ENCODE data around the gene TMIGD1. TPM values are rescaled to one million over a fixed set of nuclear protein-coding genes. Genes with fewer than 3 reads are reported as not detected.

Gene TMIGD1
- total and polyA plus RNA-seq, 2 of the 13 experiments (the other 11 are each of a cell fraction or from before 2014, with no cell fraction given): not detected

DNA sequence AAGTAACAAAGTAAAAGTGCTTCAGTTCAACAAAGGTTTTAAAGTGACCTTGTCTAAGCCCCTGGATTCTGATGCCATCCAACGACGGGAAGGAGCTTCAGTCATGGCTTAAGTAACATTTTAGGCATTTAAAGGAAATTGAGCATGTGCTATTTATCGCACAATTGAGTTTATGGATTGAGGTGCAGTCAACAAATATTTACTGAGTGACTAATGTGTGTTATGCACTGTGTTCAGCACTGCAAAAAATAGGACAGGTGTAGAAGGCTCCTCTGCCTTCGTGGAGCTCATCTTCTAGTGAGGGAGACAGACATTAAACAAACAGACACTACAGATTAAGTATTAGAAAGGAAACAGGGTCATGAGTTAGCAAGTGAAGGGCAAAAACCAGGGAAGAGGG lies 12.5 kb downstream of the TMIGD1 start:
- H3K9ac ChIP-seq (ENCODE audit: insufficient read depth, low read depth, low read length): no peak overlapping the region
- no peaks in the 10 kb centered on the region for H3K36me3 ChIP-seq (replicated peaks in 1 of 2; ENCODE audit: control insufficient read depth in 1 of 2, insufficient read depth in 2 of 2, low read length in 2 of 2)
- H3K9me3 ChIP-seq (ENCODE audit: low read length): no peaks in the 10 kb centered on the region
- intact Hi-C loops (cut with micrococcal nuclease; ENCODE audit: unreplicated experiment) (no loop called here), in situ Hi-C loops (cut with HindIII; ENCODE audit: extremely low pct_ligation_motif_present, low pct_unique_long_range_greater_than_20kb) (no loop called here)
- FAIRE-seq: no peak
- WGBS (ENCODE audit: low lambda C conversion rate): 3% methylated on average over 4 of the region's 4 CpGs
- H3K4me1 ChIP-seq (ENCODE audit: insufficient read depth, low read length): peaks cover 64% of the 10 kb centered on the region
- H2AFZ ChIP-seq (ENCODE audit: low read length): no peak overlapping the region
- no peaks in the 10 kb centered on the region for H4K20me1 ChIP-seq (ENCODE audit: insufficient read depth, low read length)
- BruUV-seq (replicated peaks): no TSS peak
- no peaks in the 10 kb centered on the region for H3K79me2 ChIP-seq (ENCODE audit: insufficient read depth, low read length)
- peak overlapping the region; percentile 4; the same call in 1 of the 2 replicates for H3K4me2 ChIP-seq (ENCODE audit: low read depth, low read length)
- H3K27me3 ChIP-seq (ENCODE audit: control insufficient read depth in 1 of 2, insufficient read depth in 2 of 2, low read length in 2 of 2): no peaks in the 10 kb centered on the region; a peak in 1 of 5 replicates
- no peak overlapping the region for H3K4me3 ChIP-seq (replicated peaks in 1 of 3; ENCODE audit: insufficient read depth in 1 of 3, low read depth in 2 of 3, low read length in 3 of 3)
- POLR2A ChIA-PET: interaction anchor here (0.9 to 1.3 kb wide), 7 partner anchors 11 to 155 kb away, joined by 3 to 6 read pairs (median 5); partner anchors contain the start of gene GOSR1
- CTCF ChIA-PET (ENCODE audit: low intra/inter-chr PET ratio, low total read pairs): no interaction called here
- DNase-seq (ENCODE audit: low spot score): no peak
- no peak overlapping the region for H3K27ac ChIP-seq (ENCODE audit: extremely low read length, insufficient read depth, low read length)
- peak; percentile 57; the same call in 2 of the 3 replicates for ATAC-seq
- TF ChIP-seq, protein P1, sequence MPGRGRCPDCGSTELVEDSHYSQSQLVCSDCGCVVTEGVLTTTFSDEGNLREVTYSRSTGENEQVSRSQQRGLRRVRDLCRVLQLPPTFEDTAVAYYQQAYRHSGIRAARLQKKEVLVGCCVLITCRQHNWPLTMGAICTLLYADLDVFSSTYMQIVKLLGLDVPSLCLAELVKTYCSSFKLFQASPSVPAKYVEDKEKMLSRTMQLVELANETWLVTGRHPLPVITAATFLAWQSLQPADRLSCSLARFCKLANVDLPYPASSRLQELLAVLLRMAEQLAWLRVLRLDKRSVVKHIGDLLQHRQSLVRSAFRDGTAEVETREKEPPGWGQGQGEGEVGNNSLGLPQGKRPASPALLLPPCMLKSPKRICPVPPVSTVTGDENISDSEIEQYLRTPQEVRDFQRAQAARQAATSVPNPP (CRISPR knock-in tag; IDR thresholded peaks at IDR 0.05): no peak
- TF ChIP-seq ZNF501 (CRISPR knock-in tag; IDR thresholded peaks at IDR 0.05) (no peak), ZNF124 (CRISPR knock-in tag; IDR thresholded peaks at IDR 0.05) (no peak), ZNF484 (CRISPR knock-in tag; IDR thresholded peaks at IDR 0.05; ENCODE audit: borderline replicate concordance, low read depth) (no peak), HDAC2 (CRISPR knock-in tag; IDR thresholded peaks at IDR 0.05) (no peak), CEBPG (CRISPR knock-in tag; IDR thresholded peaks at IDR 0.05) (peak; percentile 13; the same call in 1 of the 2 replicates), U2AF1 (optimal IDR thresholded peaks at IDR 0.05; ENCODE audit: low read depth, low read length) (no peak), NCOA2 (CRISPR knock-in tag; IDR thresholded peaks at IDR 0.05) (no peak), GABPB1 (CRISPR knock-in tag; IDR thresholded peaks at IDR 0.05) (no peak), FOSL1 (CRISPR knock-in tag; IDR thresholded peaks at IDR 0.05; ENCODE audit: borderline replicate concordance) (peak; percentile 10; the same call in 1 of the 2 replicates), ZNF235 (CRISPR knock-in tag; IDR thresholded peaks at IDR 0.05; ENCODE audit: borderline replicate concordance) (no peak), SMAD1 (CRISPR knock-in tag; IDR thresholded peaks at IDR 0.05; ENCODE audit: borderline replicate concordance, low read depth) (no peak), PRMT3 (CRISPR knock-in tag; IDR thresholded peaks at IDR 0.05; ENCODE audit: borderline replicate concordance, low read depth) (no peak), BCL6 (CRISPR knock-in tag; IDR thresholded peaks at IDR 0.05) (no peak), ARNT2 (CRISPR knock-in tag; IDR thresholded peaks at IDR 0.05; ENCODE audit: low read depth) (no peak), ZNF562 (CRISPR knock-in tag; IDR thresholded peaks at IDR 0.05; ENCODE audit: borderline replicate concordance) (no peak), DNMT1 (CRISPR knock-in tag; IDR thresholded peaks at IDR 0.05) (no peak), SIN3A (IDR thresholded peaks at IDR 0.05; ENCODE audit: borderline replicate concordance, low read depth, low read length) (no peak), ZNF354B (CRISPR knock-in tag; IDR thresholded peaks at IDR 0.05) (no peak), ZNF234 (CRISPR knock-in tag; conservative IDR thresholded peaks at IDR 0.05) (no peak), HIVEP1 (CRISPR knock-in tag; IDR thresholded peaks at IDR 0.05) (no peak), ZNF331 (CRISPR knock-in tag; IDR thresholded peaks at IDR 0.05) (no peak), ZNF460 (CRISPR knock-in tag; IDR thresholded peaks at IDR 0.05; ENCODE audit: borderline replicate concordance) (no peak)
- TF ChIP-seq, protein P2, sequence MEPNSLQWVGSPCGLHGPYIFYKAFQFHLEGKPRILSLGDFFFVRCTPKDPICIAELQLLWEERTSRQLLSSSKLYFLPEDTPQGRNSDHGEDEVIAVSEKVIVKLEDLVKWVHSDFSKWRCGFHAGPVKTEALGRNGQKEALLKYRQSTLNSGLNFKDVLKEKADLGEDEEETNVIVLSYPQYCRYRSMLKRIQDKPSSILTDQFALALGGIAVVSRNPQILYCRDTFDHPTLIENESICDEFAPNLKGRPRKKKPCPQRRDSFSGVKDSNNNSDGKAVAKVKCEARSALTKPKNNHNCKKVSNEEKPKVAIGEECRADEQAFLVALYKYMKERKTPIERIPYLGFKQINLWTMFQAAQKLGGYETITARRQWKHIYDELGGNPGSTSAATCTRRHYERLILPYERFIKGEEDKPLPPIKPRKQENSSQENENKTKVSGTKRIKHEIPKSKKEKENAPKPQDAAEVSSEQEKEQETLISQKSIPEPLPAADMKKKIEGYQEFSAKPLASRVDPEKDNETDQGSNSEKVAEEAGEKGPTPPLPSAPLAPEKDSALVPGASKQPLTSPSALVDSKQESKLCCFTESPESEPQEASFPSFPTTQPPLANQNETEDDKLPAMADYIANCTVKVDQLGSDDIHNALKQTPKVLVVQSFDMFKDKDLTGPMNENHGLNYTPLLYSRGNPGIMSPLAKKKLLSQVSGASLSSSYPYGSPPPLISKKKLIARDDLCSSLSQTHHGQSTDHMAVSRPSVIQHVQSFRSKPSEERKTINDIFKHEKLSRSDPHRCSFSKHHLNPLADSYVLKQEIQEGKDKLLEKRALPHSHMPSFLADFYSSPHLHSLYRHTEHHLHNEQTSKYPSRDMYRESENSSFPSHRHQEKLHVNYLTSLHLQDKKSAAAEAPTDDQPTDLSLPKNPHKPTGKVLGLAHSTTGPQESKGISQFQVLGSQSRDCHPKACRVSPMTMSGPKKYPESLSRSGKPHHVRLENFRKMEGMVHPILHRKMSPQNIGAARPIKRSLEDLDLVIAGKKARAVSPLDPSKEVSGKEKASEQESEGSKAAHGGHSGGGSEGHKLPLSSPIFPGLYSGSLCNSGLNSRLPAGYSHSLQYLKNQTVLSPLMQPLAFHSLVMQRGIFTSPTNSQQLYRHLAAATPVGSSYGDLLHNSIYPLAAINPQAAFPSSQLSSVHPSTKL (CRISPR knock-in tag; IDR thresholded peaks at IDR 0.05): peak; percentile 48; the same call in 1 of the 2 replicates
